HG02798 (cell line): ENCODE data around the gene PLD5.
"Not testable (repeated sequence)": the region's sequence is repeated elsewhere in the genome, so short reads cannot be mapped to it uniquely, and the experiment has no call there.

ENCODE experiments used
- ATAC-seq: cut with Tn5 transposase; IDR thresholded peaks from one replicate; pipeline ENCODE4 v1.9.1; 2021; ENCODE audit warnings: mild to moderate bottlenecking; ENCODE audit not compliant: unreplicated experiment, poor library complexity

Gene PLD5

DNA sequence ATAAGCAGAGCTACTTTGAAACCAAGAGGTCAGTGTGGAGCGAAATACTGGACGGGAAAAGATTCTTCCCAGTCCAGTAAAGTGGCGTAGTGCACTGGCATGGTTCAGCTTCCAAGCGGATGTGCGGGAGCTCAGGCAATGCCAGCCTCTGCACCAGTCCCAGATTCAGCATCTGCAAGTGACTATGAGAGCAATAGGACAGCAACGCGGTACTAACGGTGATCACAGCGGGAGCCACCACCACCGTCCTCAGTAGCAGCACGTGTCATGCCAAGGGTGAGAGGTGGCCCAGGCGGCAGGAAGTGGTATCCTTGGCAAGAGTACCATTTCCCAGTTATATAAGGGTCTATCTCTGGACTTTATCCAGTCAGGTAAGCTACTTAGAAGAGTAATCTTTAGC is 17.8 kb downstream of the PLD5 start:
- ATAC-seq, result no peak

DNA sequence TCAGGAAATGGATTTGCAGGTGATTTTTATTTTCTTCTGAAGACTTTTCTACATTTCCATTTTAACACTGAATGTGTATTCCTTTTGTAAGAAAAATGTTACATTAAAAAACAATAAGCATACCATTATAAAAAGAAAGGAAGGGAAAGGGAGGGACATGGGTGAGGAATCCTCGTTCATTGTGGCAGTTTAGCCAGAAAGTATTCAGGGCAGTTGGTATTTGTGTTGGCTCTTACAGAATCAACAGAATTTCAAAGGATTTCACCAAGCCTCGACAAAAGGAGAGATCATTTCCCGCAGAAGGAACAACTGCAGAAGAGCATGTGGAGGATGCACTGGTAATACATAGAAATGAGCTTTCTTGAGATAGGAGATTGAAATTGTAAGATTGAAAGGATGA is 35.0 kb downstream of the PLD5 start:
- ATAC-seq, result no peak

DNA sequence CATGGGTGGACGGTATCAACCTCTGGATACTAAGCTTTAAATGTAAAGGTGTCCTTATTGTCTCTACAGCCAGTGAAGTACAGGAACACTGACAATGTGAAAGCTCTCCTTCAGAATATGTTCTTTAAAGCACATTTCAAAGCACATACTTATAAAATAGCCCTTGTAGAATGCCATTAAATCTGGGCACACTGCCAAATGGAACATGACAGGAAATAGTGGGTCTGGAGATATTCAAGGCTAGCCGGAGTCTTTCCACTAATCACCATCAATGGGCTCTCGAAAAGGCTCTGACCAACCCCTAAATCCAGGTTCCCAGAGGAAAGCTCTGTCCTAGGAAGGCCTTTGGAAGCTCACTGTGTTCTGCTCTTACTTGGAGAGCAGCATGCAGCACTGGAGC is 46.6 kb downstream of the PLD5 start:
- ATAC-seq, result no peak

DNA sequence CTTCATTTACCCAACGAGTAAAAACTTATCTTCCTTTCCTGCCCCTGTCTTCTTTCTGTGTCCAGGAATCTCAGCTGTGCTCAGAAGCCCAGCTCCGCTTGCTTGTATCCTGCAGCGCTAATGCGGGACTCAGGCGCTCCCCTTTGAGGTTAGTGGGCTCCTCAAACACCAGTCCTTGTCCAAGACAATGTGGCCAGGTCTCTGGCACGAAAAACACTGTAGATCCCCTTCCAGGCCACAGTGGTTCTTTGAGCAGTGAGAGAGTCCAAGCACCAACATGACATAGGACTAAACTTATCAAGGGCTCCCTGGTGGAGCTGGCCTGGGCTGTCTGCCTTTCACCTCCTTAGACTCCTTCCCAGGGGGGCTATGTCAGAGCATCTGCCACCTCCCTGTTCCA is 53.7 kb downstream of the PLD5 start:
- ATAC-seq, result no peak

DNA sequence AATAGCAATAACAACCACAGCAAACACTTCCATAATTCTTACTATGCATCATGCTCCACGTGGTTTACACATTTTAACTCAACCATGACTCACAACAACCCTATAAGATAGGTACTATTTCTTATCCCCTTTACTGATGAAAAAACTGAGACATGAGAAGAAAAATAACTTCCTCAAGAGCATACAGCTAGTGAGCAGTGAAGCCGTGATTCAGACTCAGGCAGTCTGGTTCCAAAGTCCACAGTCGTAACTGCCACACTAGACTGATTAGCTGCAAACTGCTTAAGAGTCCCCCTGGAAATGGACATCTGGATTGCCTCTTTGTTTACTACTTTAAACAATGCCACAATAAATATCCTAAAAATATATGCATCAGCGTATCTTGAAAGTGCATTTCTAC is 55.7 kb downstream of the PLD5 start:
- no peak for ATAC-seq

DNA sequence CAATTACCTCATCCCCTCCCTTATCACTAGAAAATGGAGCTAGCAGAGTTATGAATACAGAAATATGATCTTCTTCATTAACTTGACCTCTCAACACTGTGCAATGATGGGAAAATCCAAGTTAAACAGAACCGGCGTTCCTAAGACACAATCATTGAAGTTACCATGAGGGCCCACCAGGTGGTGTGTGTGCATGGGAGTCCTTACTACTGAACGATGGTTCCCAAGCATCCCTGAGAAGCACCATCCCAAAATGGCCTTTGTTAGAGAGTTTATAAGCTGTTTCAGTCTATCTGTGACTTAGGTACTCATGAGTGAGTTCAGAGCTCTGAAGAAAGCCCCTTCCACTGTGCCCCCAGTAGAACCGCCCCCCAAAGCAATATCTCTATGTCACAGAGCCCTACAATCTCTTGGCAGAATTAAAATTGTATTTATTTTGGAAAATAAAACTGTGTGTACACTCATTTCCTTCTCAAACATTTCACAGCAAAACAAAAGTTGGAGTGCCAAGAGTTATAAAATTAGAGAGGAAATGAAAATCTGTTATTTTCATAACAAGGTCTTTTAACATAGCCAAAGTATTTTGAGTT is 56.8 kb downstream of the PLD5 start:
- ATAC-seq, result peak; percentile 81

DNA sequence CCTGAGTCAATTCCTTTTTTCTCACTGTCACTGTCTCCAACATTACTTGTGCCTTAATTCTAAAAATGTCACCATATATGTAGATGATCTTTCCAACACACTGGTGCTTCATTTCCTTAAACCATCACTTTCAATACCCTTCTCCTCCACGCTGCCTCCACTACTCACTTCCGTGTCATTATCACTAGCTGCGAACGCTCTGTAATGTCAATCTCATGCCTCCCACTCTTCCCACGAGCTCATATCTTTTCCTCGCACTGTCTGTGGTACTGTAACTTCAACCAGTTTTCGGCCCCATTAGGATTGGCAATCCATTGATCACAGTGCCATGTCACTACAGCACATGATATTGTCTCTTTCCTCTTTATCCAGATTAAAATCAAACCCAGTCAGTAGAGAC is 61.6 kb downstream of the PLD5 start:
- ATAC-seq, result no peak

DNA sequence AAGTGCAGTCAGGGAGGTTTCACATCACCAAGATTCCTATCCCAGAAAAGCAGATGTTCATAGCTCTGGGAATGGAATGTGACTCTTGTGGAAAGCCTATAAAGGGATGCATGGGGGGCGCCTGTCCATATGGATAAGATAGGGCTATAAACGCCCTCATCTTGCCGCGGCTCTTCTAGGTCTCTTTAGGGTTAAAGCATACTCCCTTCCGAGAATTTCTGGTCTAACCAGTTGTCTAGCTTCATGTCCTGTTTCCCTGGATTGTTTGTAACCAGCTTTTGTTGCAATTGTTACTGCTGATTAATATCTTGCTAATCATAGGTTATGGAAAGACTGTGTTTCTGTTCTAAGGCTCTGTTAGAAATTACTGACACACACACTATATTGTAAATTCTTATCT is 64.8 kb downstream of the PLD5 start:
- not testable (repeated sequence) for ATAC-seq

DNA sequence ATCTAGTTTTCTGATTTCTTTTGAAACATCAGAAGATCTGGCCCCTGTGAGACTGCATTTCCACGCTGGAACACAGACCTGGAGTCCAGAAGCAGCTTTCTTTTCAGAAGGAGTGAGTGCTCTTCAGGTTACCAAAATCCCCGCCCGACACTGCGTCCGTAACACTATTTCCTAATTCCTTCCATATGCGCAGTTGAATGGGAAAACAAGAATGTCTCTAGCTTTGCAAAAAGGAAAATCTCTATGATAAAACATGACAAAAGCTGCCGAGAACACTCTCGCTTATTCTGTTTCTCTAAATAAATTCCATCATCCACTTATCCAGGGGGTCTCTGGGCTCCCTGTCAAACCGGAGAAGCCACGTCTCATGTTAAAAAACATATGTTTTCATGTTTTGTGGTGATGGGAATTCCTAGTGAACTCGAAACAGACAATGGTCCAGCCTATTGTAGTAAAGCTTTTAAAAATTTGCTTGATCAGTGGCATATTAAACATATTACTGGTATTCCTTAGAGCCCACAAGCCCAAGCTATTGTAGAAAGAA is 67.7 kb downstream of the PLD5 start:
- no peak for ATAC-seq

DNA sequence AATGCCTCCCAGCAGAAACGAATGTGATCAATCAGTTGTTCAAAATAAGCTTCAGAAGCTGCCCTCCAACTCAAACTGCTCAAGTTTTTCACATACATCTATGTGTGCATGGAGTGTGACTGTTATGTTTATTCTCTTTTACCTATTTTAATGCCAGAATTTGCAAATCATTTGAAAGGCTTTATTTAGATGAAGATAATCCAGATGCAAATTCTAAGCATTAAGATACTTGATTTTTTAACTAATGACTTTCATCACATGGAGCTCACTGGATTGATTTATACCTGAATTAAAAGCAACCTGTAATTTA is 69.5 kb downstream of the PLD5 start:
- no peak for ATAC-seq

DNA sequence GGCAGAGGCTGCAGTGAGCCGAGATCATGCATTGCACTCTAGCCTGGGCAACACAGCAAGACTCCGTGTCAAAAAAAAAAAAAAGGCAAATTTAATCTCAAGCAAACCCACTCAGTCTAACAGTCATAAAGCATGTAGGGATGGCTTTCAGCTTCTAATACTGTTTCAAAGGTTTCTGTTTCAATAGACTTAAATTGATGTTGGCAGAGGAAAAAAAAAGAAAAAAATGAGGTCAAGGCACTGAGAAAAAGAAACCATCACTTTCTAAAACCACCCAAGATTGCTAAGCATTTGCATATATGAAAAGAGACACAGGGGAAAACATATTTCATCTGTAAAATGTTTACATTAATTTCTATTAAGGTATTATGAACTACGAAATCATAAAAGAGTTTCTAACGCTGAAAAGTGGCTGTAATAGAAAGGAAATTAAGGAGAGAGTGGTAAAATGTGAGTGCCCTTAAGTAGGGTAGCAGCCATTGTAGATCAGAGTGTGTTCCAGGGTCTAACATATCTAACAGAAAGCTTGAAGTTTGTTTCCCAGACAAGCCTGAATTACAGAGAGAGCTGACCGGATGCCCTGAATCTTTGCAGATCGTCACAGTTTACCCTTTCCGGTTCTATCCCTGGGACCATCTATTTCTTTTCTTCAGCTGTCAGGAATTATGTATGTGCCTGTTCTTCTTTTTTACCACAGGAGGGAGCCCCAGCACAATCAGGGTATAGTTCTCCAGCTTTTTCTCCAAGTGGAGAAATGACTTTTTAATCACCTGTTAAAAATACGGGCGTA is 70.0 kb downstream of the PLD5 start:
- ATAC-seq, result peak; percentile 73

DNA sequence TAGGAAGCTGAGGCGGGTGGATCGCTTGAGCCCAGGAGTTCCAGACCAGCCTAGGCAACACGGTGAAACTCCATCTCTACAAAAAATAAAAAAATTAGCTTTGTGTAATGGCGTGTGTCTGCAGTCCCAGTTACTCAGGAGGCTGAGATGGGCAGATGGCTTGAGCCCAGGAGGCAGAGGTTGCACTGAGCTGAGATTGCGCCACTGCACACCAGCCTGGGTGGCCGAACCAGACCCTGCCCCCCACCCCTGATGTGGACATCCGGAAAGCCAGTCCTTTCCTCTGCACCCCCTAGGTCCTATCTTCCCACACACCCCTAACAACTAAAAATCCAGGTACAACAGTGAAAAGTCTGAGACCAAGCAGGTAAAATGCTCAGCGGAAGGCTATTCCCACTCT is 71.9 kb downstream of the PLD5 start:
- no peak for ATAC-seq

DNA sequence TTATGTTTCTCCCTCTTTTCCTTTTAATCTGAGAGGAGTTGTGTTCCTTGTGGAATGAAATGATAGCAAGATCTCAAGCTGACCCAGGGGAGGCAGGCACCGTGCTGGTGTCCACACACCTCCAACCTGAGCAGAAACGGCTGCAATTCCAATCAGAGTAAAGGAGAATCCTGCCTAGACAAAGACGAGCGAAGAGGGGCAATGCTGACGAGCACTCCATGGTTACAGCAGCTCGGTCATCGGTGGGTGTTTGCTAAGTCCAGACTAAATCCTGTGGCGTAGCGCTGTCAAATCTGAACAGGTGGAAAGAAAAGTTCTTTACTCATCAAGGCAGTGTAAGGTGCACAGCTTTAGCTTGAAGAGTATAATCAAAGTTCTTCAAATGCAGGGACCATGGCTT is 74.8 kb downstream of the PLD5 start:
- no peak for ATAC-seq

DNA sequence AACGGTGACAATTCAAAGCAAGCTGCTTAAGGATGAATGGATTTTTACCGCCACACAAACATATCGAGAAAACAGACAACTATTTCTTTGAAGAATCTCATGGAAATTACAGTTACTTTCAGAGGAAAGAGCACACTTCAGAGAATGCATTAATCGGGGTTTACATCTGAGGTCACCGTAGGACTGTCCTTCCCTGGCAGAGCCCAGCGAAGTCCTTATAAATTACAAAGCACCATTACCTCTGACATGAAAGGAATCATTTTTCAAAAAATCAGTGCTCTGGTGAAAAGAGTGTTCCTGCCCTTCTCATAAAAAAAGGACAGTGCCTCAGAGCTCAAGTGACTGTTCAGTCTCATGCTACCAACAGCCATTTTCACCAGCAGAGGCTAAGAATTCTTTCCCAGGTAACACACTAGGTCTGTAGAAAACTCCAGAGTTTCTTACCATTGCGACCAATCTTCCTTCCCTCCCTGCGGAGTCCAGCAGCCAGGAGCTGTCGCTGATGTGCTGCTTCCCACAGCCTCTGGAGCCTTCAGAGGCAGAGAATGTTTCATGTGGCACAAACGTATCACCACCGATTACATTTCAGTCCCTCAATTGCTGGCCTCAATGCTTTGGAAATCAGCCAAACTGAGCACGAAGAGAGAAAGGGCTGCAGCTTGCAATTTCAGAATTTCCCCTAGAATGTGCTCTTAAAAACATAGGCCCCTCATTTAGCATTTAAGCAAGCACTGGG is 75.4 kb downstream of the PLD5 start:
- no peak for ATAC-seq

DNA sequence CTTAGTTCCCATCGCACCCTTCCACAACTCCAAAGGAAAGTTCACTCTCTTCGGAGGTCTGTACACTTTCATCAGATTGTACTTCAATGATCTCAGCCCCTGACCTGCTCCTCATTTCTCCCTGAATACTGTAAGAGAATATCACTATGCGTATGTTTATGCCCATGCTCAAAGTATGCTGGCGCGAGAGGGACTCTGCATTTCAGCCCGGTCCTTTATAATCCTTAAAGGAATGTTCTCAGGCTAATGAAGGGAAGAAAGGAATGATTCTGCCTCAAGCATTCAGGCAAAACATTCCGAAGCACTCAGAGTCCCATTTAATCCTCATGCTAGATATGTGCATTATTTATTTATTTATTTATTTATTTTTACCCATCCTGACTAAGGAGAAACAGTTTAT is 76.8 kb downstream of the PLD5 start:
- ATAC-seq, result no peak

DNA sequence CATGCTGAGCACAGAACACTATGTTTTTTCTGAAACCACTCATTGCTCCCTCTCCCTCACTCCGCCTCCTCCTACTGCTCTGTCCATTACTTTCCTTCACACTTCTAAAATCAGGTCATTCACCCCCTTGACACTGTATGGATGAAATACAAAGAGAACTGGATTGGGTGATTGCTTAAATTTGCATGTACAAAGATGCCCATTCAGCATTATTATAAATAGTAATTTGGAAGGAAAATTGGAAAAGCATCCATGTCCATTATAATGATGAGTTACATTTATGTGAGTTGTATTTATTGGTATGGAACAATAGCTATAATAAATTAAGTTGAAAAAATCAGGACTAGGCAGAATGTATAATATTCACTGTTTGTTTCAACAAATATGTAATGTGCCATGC is 83.7 kb downstream of the PLD5 start:
- ATAC-seq, result no peak

DNA sequence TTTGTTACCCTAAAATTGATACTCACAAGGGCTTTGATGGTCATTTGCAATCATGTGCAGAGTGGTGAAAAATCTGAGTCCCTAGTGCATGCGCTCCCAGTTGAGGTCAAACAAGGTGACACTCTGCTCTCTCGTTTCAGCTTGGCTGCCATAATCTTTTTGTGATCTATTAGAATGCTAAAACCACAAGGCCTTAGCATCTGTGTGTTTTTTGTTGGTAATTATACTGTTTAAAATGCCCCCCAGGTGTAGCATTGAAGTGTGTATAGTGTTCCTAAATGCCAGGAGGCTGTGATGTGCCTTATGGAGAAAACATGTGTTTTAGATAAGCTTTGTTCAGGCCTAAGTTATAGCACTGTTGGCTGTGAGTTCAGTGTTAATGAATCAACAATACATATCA is 89.3 kb downstream of the PLD5 start:
- ATAC-seq, result no peak

DNA sequence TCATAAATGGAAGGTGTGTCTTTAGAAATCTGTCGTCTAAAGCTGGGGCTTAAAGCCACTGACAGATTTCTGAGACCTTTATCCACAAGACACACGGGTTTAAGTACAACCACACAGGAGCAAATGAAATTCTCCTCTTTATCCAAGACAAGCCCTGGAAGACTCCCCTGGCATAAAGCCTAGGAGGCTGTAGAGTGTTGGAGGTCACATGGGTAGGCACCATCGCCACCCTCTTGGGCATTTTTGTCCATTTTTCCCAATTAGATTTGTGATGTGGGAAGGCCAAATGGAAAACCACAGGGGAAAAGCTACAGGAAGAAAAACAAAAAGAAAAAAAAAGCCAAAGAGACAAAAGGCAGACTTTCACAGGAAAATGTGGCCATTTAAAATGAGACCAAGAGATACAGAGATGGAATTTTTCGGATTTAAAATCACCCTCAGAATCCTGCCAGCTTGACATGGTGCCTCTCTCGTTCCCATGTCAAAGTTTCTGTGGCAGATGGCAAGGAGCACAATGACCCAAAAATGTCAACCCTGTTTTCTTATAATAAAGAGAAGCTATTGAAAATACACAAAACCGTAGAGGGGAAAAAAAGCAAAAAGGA is 91.9 kb downstream of the PLD5 start:
- no peak for ATAC-seq

DNA sequence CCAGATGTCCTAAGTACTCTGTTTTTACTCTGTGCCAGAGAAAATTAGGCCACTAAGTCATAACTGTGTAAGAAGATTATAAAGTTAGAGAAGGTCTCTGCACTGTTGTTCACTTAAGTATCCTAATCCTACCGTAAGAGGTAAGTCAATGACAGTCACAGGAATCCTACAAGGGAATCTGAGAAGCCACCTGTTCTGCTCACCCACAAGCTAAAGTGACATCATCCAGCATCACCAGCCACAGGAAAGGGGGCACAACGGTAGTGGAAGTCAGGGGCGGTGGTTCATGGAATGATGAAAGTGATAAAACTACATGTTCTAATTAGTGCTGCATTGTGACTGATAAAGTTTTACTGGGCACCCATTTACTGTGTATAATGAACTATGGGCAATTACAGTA is 92.7 kb downstream of the PLD5 start:
- ATAC-seq, result no peak

DNA sequence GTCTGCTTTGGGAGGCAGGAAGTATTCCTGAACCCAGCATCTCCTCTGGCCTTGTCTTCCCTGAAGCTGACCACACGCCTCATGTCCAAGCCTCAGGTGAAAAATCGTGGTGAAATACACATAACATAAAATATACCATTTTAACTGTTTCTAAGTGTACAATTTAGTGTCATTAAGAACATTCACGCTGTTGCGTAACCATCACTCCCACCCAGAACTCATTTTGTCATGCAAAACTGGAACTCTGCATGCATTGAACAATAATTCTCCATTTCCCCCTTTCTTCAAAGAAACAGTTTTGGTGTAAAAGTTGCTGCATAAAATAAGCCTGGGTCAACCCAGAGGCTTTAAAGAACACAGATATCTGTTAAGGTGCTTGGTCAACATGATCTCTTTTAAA is 93.5 kb downstream of the PLD5 start:
- no peak for ATAC-seq
